Activated CD4-positive, alpha-beta T cell treated with anti-CD3 and anti-CD28 coated beads for 1 hour (primary cell): ENCODE results near the gene DDIT4.
A peak's percentile ranks its signal among the peaks of the same experiment; 100 is the strongest.
"Not testable (repeated sequence)": the region's sequence is repeated elsewhere in the genome, so short reads cannot be mapped to it uniquely, and the experiment has no call there.

Experiments
- DNase-seq: peaks from one replicate; pipeline ENCODE4 v3.0.0-alpha.2; 2020

DDIT4 gene

DNA sequence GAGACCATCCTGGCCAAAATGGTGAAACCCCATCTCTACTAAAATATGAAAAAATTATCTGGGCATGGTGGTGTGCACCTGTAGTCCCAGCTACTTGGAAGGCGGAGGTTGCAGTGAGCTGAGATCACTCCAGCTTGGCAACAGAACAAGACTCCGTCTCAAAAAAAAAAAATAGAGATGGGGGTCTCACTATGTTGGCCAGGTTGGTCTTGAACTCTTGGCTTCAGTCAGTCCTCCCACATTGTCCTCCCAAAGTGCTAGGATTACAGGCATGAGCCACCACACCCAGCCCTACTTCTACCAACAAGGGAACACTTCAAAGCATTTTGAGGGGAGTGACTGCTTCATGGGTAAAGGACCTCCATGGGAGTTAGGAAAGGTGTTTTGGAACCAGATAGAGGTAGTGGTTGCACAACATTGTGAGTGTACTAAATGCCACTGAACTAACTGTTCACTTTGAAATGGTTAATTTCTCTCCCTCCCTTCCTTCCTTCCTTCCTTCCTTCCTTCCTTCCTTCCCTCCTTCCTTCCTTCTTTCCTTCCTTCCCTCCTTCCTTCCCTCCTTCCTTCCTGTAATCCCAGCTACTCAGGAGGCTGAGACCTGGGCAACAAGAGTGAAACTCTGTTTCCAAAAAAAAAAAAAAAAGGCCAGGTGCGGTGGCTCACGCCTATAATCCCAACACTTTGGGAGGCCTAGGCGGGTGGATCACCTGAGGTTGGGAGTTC, 5.1 kb upstream of the DDIT4 start:
- not testable (repeated sequence) for DNase-seq

- no peak for DNase-seq
These were observed 3.0 kb upstream of the DDIT4 start for GRCh38 chr10:72270607-72271281.

DNA sequence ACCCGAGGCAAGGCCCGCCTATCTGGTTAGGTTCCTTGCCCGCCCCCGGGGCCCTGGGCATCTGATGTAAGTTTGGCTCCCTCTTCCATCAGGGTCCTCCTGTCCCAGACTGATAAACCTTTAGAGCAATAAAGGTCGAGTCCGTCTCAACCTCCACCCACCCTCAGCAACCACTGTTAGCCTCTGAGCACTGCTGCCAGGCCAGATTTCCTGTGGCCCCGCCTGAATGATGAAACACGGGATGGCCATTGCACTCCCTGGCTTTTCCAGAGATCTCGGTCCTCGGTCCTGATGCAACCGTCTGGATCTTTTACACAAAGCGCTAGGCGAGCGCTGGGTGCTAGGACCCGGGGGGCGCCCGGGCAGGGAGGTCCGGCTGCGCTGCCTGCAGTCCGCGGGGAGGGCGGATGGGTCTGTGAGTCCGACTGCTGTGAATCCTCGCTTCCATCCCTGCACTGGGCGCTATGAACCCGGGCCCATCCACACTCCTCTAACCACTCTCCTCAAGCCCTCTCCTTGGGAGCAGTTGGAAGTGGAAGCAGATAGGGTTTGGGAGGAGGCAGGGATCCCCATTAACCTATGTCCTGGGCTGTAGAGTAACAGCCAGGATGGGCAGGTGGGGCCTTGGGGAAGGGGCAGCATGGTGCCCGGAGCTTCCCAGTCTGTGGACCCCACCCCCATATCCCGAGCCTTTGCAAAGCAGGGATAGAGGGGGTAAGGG, 875 bp upstream of the DDIT4 start:
- no peak for DNase-seq

DNA sequence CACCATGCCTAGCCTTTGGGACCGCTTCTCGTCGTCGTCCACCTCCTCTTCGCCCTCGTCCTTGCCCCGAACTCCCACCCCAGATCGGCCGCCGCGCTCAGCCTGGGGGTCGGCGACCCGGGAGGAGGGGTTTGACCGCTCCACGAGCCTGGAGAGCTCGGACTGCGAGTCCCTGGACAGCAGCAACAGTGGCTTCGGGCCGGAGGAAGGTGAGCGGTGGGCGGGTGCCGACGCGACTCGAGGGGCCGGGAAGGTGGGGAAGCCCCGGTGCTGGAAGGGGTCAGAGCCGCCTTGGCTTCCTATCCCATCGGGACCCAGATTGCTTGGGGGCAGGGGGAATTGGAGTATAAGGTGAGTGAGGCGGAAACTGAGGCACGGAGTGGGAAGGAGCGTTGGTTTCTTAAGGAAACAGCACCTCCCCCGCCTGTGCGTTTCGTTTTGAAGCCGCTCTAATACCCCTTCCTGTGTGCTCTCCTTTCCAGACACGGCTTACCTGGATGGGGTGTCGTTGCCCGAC, 547 bp downstream of the DDIT4 start:
- DNase-seq, result no peak

DNA sequence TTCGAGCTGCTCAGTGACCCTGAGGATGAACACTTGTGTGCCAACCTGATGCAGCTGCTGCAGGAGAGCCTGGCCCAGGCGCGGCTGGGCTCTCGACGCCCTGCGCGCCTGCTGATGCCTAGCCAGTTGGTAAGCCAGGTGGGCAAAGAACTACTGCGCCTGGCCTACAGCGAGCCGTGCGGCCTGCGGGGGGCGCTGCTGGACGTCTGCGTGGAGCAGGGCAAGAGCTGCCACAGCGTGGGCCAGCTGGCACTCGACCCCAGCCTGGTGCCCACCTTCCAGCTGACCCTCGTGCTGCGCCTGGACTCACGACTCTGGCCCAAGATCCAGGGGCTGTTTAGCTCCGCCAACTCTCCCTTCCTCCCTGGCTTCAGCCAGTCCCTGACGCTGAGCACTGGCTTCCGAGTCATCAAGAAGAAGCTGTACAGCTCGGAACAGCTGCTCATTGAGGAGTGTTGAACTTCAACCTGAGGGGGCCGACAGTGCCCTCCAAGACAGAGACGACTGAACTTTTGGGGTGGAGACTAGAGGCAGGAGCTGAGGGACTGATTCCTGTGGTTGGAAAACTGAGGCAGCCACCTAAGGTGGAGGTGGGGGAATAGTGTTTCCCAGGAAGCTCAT, 1.1 kb downstream of the DDIT4 start:
- peak; percentile 60 for DNase-seq

DNA sequence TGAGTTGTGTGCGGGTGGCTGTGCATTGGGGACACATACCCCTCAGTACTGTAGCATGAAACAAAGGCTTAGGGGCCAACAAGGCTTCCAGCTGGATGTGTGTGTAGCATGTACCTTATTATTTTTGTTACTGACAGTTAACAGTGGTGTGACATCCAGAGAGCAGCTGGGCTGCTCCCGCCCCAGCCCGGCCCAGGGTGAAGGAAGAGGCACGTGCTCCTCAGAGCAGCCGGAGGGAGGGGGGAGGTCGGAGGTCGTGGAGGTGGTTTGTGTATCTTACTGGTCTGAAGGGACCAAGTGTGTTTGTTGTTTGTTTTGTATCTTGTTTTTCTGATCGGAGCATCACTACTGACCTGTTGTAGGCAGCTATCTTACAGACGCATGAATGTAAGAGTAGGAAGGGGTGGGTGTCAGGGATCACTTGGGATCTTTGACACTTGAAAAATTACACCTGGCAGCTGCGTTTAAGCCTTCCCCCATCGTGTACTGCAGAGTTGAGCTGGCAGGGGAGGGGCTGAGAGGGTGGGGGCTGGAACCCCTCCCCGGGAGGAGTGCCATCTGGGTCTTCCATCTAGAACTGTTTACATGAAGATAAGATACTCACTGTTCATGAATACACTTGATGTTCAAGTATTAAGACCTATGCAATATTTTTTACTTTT, 1.8 kb downstream of the DDIT4 start:
- DNase-seq, result no peak

DNA sequence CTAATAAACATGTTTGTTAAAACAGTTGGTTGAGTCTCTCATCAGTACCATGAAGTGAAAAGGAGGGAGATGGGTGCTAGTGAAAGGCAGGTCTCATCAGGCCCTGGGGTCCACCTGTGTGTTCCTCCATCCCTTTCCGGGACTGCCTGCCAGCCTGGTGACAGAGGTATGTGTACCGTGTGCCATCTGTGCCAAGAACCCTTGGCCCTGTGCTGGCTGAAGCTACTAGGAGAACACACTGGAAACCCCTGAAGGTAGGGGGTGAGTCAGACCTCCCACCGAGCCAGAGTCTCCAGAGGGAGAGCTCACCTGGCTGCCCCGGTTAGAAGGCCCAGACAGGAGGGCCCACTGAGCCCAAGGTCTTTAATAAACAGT, 2.3 kb downstream of the DDIT4 start:
- DNase-seq, result peak; percentile 37

DNA sequence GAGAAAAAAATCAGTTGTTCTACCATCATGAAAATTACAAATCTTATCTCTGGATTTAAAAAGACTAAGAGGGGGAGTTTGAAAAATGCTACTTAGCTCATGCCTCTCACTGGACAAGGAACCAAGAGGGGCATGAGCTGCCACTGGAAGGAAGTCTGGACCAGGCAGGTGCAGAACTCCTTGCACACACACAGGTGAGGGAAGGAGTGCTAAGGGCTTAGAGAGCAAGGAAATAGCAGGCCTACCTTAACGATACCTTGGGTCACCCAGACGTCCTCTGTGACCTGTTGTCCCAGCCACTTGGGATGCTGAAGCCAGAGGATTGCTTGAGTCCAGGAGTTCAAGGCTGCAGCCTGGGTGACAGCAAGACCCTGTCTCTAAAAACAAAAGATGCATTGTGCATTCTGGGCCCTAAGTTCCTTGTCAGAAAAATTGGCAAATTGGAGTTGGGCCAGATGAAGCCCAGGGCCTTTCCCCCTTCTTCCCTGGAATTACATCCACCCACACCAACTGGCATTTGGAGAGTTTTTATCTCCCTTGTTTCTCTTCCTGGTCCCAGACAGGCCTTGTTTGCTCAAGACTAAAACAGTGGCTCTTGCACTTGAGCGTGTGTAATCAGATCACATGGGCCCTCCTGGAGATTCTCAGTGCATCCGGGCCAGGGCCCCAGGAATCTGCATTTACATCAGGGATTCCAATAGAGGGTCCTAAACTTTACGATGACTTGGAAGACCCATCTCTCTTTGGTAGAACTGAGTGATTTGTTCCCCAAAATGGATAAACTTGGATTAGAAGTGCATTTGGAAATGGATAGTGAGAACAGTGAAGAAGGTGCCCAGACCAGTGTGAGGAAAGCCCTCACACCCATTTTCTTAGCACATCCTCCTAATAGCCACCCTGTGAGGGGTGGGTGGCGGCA, 3.0 kb downstream of the DDIT4 start:
- DNase-seq, result no peak

- no peak for DNase-seq
These were observed 3.7 kb downstream of the DDIT4 start for GRCh38 chr10:72277340-72277995.

GRCh38 chr10:72277996-72278667, 4.4 kb downstream of the DDIT4 start:
- no peak for DNase-seq

GRCh38 chr10:72278668-72279393, 5.1 kb downstream of the DDIT4 start:
- no peak for DNase-seq

DNA sequence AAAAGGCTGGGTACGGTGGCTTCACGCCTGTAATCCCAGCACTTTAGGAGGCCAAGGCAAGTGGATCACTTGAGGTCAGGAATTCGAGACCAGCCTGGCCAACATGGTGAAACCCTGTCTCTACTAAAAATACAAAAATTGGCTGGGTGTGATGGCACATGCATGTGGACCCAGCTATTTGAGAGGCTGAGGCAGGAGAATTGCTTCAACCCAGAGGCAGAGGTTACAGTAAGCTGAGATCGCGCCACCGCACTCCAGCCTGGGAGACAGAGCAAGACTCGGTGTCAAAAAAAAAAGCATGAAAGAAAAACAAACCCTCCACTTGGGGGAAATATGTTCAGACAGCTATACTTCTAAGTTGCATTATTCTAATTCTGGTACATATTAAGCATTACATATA, 5.9 kb downstream of the DDIT4 start:
- DNase-seq, result not testable (repeated sequence)

GRCh38 chr10:72283131-72283530, 9.4 kb downstream of the DDIT4 start:
- DNase-seq, result no peak

GRCh38 chr10:72285972-72286521, 12.3 kb downstream of the DDIT4 start:
- no peak for DNase-seq

- no peak for DNase-seq
These were observed 17.4 kb downstream of the DDIT4 start for GRCh38 chr10:72291019-72291532.

DNA sequence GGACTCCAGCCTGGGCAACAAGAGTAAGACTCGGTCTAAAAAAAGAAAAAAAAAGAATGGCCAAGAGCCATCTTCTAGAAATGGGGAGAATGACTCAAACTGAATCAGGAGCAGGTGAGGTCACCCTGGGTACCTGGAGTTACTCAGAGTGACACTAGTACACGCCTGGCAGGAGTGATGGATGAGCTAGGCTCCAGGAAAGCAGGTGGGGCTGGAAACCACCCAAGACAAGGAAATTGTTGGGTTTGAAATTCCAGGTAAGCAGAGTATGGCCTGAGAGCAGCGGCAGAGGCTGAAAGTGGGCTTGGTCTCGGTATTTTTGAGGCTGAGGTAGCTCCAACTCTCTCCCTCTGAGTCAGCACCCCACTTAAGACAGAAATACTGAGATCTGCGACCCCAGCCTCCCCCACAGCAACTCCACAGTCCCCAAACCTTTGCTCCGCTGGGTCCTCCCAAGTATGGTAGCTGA, 18.5 kb downstream of the DDIT4 start:
- DNase-seq, result no peak

- DNase-seq, result no peak
These were observed 21.7 kb downstream of the DDIT4 start for GRCh38 chr10:72295330-72295910.

- DNase-seq, result not testable (repeated sequence)
These were observed 23.1 kb downstream of the DDIT4 start for GRCh38 chr10:72296829-72297280.
